HL-60 (cell line): ENCODE data around the gene FYN.

Source experiments
- GABPA ChIP-seq: IDR thresholded peaks from 2 replicates; pipeline ENCODE4 v1.6.1; 2012; ENCODE audit warnings: low read depth
- POLR2AphosphoS5 ChIP-seq: IDR thresholded peaks from 2 replicates; pipeline ENCODE4 v1.6.1; 2012; ENCODE audit warnings: low read depth
- TF ChIP-seq, protein P1 (sequence below): IDR thresholded peaks from one replicate; pipeline ENCODE4 v1.5.1; 2011; ENCODE audit warnings: low read length, control low read depth, inconsistent platforms; ENCODE audit not compliant: insufficient read depth
- TF ChIP-seq, protein P2 (sequence below): IDR thresholded peaks from 2 replicates; pipeline ENCODE4 v1.6.1; 2012; ENCODE audit warnings: low read depth; ENCODE audit not compliant: insufficient replicate concordance

DNA sequence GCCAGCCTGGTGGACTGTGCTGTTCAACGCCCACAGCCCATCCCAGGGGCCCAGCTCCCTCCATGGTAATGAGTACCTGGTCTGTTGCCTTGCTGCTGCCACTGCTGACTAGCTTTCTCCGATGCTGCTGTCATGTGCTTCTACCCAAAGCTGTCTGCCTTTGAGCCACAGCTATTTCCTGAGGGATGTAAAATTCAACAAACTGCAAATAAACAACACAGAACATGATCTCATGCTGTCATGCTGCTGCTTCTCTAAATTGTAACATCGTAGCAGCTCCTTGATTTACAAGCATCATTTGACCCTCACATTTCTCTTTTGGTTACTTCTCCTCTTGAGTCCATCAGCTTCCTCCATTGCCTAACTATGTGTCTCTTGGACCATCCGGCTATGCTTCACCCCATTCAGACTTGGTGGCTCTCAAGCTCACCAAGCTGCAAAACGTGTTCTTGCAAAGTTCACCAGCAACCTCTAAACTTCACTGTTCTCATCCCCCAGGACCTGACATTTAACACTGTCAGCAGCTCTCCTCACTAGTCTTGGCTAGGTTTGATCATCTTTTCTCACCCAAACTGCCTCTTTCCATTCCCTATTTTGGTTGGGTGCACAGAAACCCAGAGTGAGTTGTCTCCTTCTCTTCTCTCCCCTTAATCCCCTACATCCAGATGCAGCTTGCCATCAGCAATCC is 54.6 kb downstream of the FYN start:
- TF ChIP-seq, protein P1, sequence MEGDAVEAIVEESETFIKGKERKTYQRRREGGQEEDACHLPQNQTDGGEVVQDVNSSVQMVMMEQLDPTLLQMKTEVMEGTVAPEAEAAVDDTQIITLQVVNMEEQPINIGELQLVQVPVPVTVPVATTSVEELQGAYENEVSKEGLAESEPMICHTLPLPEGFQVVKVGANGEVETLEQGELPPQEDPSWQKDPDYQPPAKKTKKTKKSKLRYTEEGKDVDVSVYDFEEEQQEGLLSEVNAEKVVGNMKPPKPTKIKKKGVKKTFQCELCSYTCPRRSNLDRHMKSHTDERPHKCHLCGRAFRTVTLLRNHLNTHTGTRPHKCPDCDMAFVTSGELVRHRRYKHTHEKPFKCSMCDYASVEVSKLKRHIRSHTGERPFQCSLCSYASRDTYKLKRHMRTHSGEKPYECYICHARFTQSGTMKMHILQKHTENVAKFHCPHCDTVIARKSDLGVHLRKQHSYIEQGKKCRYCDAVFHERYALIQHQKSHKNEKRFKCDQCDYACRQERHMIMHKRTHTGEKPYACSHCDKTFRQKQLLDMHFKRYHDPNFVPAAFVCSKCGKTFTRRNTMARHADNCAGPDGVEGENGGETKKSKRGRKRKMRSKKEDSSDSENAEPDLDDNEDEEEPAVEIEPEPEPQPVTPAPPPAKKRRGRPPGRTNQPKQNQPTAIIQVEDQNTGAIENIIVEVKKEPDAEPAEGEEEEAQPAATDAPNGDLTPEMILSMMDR: no peak
- no peak for TF ChIP-seq POLR2AphosphoS5
- TF ChIP-seq, protein P2, sequence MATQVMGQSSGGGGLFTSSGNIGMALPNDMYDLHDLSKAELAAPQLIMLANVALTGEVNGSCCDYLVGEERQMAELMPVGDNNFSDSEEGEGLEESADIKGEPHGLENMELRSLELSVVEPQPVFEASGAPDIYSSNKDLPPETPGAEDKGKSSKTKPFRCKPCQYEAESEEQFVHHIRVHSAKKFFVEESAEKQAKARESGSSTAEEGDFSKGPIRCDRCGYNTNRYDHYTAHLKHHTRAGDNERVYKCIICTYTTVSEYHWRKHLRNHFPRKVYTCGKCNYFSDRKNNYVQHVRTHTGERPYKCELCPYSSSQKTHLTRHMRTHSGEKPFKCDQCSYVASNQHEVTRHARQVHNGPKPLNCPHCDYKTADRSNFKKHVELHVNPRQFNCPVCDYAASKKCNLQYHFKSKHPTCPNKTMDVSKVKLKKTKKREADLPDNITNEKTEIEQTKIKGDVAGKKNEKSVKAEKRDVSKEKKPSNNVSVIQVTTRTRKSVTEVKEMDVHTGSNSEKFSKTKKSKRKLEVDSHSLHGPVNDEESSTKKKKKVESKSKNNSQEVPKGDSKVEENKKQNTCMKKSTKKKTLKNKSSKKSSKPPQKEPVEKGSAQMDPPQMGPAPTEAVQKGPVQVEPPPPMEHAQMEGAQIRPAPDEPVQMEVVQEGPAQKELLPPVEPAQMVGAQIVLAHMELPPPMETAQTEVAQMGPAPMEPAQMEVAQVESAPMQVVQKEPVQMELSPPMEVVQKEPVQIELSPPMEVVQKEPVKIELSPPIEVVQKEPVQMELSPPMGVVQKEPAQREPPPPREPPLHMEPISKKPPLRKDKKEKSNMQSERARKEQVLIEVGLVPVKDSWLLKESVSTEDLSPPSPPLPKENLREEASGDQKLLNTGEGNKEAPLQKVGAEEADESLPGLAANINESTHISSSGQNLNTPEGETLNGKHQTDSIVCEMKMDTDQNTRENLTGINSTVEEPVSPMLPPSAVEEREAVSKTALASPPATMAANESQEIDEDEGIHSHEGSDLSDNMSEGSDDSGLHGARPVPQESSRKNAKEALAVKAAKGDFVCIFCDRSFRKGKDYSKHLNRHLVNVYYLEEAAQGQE: no peak
- no peak for TF ChIP-seq GABPA
